Hepatocyte (in vitro differentiated cells): ENCODE measurements around the gene PTPRN2. TPM values are rescaled to one million over a fixed set of nuclear protein-coding genes. Genes with fewer than 3 reads are reported as not detected.

Source experiments
- DNase-seq: peaks from one replicate; pipeline ENCODE4 v3.0.0-alpha.2; 2016; ENCODE audit warnings: low spot score
- H2AFZ ChIP-seq: fragments of 200-600 bp; sonication (generic); 2 replicates; pipeline ENCODE4 v1.6.0; 2016; ENCODE audit warnings: antibody characterized with exemption, mild to moderate bottlenecking
- H3K27ac ChIP-seq: fragments of 200-600 bp; sonication (generic); 2 replicates; pipeline ENCODE4 v1.5.1; 2016; ENCODE audit warnings: mild to moderate bottlenecking
- H3K27me3 ChIP-seq: fragments of 200-600 bp; sonication (generic); 2 replicates; pipeline ENCODE4 v1.6.1; 2016
- H3K36me3 ChIP-seq: fragments of 200-600 bp; sonication (generic); replicated peaks from 2 replicates; pipeline ENCODE4 v1.5.1; 2016; ENCODE audit warnings: low read depth; ENCODE audit not compliant: insufficient read depth
- H3K4me1 ChIP-seq: fragments of 200-600 bp; sonication (generic); 2 replicates; pipeline ENCODE4 v1.5.1; 2016; ENCODE audit warnings: mild to moderate bottlenecking, moderate library complexity; ENCODE audit not compliant: insufficient read depth
- H3K4me2 ChIP-seq: fragments of 200-600 bp; sonication (generic); 2 replicates; pipeline ENCODE4 v1.6.0; 2016
- H3K4me3 ChIP-seq: fragments of 200-600 bp; sonication (generic); 2 replicates; pipeline ENCODE4 v1.5.1; 2016; ENCODE audit warnings: mild to moderate bottlenecking
- H3K79me2 ChIP-seq: fragments of 200-600 bp; sonication (generic); 2 replicates; pipeline ENCODE4 v1.6.0; 2017; ENCODE audit warnings: mild to moderate bottlenecking
- H3K9me2 ChIP-seq: fragments of 200-600 bp; sonication (generic); replicated peaks from 2 replicates; pipeline ENCODE4 v1.6.0; 2017; ENCODE audit warnings: mild to moderate bottlenecking; ENCODE audit not compliant: insufficient read depth
- H3K9me3 ChIP-seq: fragments of 200-600 bp; sonication (generic); 2 replicates; pipeline ENCODE4 v1.5.1; 2016; ENCODE audit warnings: low read depth, mild to moderate bottlenecking
- H4K20me1 ChIP-seq: fragments of 200-600 bp; sonication (generic); 2 replicates; pipeline ENCODE4 v1.6.0; 2016; ENCODE audit warnings: mild to moderate bottlenecking; ENCODE audit not compliant: insufficient read depth, poor library complexity, severe bottlenecking
- CTCF ChIP-seq: fragments of 200-600 bp; sonication (generic); IDR thresholded peaks from 2 replicates; pipeline ENCODE4 v1.5.1; 2016; ENCODE audit warnings: antibody characterized with exemption, mild to moderate bottlenecking; ENCODE audit not compliant: poor library complexity
- EZH2 ChIP-seq: fragments of 200-600 bp; sonication (generic); IDR thresholded peaks from 2 replicates; pipeline ENCODE4 v1.6.1; 2016; ENCODE audit warnings: antibody characterized with exemption, mild to moderate bottlenecking, borderline replicate concordance
- EZH2phosphoT487 ChIP-seq: fragments of 200-600 bp; sonication (generic); IDR thresholded peaks from one replicate; pipeline ENCODE4 v1.6.1; 2018; ENCODE audit warnings: antibody characterized with exemption, mild to moderate bottlenecking, low read depth, moderate library complexity; ENCODE audit not compliant: unreplicated experiment, severe bottlenecking
- WGBS: methylation state at CpG from one replicate; pipeline ENCODE4 v1.1.6; 2016; ENCODE audit warnings: low lambda C conversion rate; ENCODE audit errors: missing lambda C conversion rate; 5-methylcytosine and 5-hydroxymethylcytosine counted together
- polyA plus RNA-seq: library from polyadenylated mRNA; unstranded; fragments of >200 nt; fragmentation: Nextera tagmentation; extraction: Ambion mirVana; gene quantifications from 2 replicates; pipeline ENCODE4 v1.2.1, GENCODE V29; 2016
- total RNA-seq: library from RNA; depleted of rRNA; stranded (reverse); fragments of >200 nt; gene quantifications from 2 replicates; pipeline ENCODE4 v1.2.3, GENCODE V29; 2014

PTPRN2 gene
- total and polyA plus RNA-seq, 2 experiments from 2014 or later, result 2.1 to 3.3 TPM

GRCh38 chr7:158016180-158017097, 571.2 kb downstream of the PTPRN2 start:
- H3K27ac ChIP-seq, result no peak overlapping the region
- H2AFZ ChIP-seq, result peak overlapping the region; percentile 55
- no peaks in the 10 kb centered on the region for H3K9me2 ChIP-seq
- no peaks in the 10 kb centered on the region for H3K9me3 ChIP-seq
- no peak overlapping the region for H3K4me3 ChIP-seq
- TF ChIP-seq EZH2, result no peak
- TF ChIP-seq EZH2phosphoT487, result no peak
- no peak for TF ChIP-seq CTCF
- H3K27me3 ChIP-seq, result peaks cover 15% of the 10 kb centered on the region
- no peaks in the 10 kb centered on the region for H3K79me2 ChIP-seq
- H3K4me1 ChIP-seq, result peaks cover 7% of the 10 kb centered on the region
- 16% methylated on average over 27 of the region's 31 CpGs for WGBS
- H3K4me2 ChIP-seq, result peak overlapping the region; percentile 80
- no peaks in the 10 kb centered on the region for H4K20me1 ChIP-seq
- DNase-seq, result peak; percentile 30
- no peaks in the 10 kb centered on the region for H3K36me3 ChIP-seq

DNA sequence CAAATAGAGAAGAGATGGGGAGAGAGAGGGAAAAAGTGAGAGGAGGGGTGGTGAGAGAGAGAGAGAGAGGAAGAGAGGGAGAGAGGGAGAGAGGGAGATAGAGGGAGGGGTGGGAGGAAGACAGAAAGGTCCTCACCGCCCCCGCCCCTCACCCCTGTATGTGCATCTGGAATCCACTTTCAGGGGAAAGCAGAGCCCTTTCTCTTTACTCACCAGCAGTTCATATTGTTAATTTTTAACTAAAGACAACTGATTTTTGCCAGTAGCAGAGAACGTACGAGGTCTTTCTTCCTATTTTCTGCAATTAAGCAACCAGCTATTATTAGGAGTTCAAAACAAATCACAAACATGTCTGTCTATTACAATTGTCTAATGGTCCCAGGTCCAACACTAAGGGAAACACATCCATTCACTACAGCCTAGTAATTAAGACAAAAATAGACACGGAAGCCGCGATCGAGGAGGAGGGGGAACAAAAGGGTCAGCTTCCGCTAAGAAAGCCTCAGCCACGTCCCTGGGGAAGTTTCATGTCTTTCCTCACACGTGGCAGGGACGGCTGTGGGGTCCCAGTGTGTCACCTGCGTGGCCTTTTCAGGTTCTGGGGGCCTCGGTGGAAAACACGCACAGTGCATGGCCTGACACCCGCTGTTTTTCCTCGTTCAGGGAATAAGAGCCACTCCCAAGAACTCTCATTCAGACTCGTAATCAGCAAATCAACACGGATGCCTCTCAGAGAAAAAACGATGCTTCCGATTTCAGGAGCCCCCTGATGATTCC, 572.0 kb downstream of the PTPRN2 start:
- H2AFZ ChIP-seq, result peak overlapping the region; percentile 55
- no peak for TF ChIP-seq CTCF
- no peak for TF ChIP-seq EZH2
- TF ChIP-seq EZH2phosphoT487, result no peak
- peaks cover 15% of the 10 kb centered on the region for H3K27me3 ChIP-seq
- no peak overlapping the region for H3K4me3 ChIP-seq
- H3K79me2 ChIP-seq, result no peaks in the 10 kb centered on the region
- no peaks in the 10 kb centered on the region for H3K36me3 ChIP-seq
- H3K9me3 ChIP-seq, result no peaks in the 10 kb centered on the region
- WGBS, result 15% methylated on average over 19 of the region's 21 CpGs
- no peaks in the 10 kb centered on the region for H3K9me2 ChIP-seq
- no peaks in the 10 kb centered on the region for H4K20me1 ChIP-seq
- DNase-seq, result no peak
- peak overlapping the region; percentile 80 for H3K4me2 ChIP-seq
- H3K27ac ChIP-seq, result no peak overlapping the region
- H3K4me1 ChIP-seq, result peaks cover 7% of the 10 kb centered on the region

DNA sequence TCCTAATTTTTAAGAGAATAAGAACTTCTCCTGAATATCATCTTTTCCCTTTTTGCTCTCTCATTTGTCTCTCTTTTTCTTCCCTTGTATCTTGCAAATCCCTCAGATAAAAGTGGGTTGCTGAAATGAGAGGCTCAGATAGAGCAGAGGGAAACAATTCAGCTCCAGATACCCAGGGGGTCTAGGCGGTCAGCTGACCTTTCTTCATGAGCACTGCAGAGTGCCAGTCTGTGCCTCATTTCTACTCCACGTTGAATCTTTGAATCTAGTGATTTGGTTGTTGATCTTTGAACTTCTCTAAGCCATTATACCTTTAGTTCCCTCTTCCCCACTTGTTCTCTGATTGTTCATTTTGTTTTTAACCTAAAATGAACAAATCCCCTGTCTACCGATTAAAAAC, 572.6 kb downstream of the PTPRN2 start:
- Histone ChIP-seq H3K4me3 (no peak overlapping the region), H4K20me1 (no peaks in the 10 kb centered on the region), H3K27me3 (peaks cover 15% of the 10 kb centered on the region), H3K27ac (no peak overlapping the region), H3K9me3 (no peaks in the 10 kb centered on the region), H2AFZ (peak overlapping the region; percentile 55), H3K36me3 (no peaks in the 10 kb centered on the region), H3K4me1 (peaks cover 7% of the 10 kb centered on the region), H3K9me2 (no peaks in the 10 kb centered on the region), H3K79me2 (no peaks in the 10 kb centered on the region), H3K4me2 (peak overlapping the region; percentile 80)
- no peak for TF ChIP-seq CTCF
- no peak for TF ChIP-seq EZH2phosphoT487
- TF ChIP-seq EZH2, result no peak
- DNase-seq, result no peak
- WGBS, result 38% methylated on average over 3 of the region's 3 CpGs
